ENCODE results near the gene IQCM.

DNA sequence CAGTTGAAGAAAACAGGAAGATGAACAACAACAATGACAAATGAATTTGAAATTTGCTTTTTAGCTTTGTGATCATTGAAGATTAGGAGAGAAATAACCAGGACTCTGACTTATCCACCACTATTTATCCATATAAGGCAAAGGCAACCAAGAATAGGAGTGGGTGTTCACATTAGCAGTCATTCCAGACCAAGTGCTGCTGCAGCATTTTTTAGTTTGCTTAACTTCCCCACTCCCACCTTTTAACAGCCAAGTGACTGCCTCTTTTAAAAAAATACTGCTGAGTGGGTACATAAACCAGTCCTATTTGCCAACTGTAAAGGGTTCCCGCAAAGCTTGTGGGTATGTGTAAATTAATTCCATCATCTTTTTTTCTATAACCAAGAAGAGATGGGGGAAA lies 230.9 kb downstream of the IQCM start:
- TF ChIP-seq RAD21 (conservative IDR thresholded peaks at IDR 0.05 in 1 of 2, IDR thresholded peaks at IDR 0.05 in 1 of 2) (no peak), SREBF2 (IDR thresholded peaks at IDR 0.05) (no peak), NFE2L2 (conservative IDR thresholded peaks at IDR 0.05; ENCODE audit: low read length) (no peak)
- TF ChIP-seq, protein P1, sequence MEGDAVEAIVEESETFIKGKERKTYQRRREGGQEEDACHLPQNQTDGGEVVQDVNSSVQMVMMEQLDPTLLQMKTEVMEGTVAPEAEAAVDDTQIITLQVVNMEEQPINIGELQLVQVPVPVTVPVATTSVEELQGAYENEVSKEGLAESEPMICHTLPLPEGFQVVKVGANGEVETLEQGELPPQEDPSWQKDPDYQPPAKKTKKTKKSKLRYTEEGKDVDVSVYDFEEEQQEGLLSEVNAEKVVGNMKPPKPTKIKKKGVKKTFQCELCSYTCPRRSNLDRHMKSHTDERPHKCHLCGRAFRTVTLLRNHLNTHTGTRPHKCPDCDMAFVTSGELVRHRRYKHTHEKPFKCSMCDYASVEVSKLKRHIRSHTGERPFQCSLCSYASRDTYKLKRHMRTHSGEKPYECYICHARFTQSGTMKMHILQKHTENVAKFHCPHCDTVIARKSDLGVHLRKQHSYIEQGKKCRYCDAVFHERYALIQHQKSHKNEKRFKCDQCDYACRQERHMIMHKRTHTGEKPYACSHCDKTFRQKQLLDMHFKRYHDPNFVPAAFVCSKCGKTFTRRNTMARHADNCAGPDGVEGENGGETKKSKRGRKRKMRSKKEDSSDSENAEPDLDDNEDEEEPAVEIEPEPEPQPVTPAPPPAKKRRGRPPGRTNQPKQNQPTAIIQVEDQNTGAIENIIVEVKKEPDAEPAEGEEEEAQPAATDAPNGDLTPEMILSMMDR (IDR thresholded peaks at IDR 0.05) = no peak
- TF ChIP-seq, protein P2, sequence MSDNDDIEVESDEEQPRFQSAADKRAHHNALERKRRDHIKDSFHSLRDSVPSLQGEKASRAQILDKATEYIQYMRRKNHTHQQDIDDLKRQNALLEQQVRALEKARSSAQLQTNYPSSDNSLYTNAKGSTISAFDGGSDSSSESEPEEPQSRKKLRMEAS (IDR thresholded peaks at IDR 0.05) = no peak
- TF ChIP-seq, protein P3, sequence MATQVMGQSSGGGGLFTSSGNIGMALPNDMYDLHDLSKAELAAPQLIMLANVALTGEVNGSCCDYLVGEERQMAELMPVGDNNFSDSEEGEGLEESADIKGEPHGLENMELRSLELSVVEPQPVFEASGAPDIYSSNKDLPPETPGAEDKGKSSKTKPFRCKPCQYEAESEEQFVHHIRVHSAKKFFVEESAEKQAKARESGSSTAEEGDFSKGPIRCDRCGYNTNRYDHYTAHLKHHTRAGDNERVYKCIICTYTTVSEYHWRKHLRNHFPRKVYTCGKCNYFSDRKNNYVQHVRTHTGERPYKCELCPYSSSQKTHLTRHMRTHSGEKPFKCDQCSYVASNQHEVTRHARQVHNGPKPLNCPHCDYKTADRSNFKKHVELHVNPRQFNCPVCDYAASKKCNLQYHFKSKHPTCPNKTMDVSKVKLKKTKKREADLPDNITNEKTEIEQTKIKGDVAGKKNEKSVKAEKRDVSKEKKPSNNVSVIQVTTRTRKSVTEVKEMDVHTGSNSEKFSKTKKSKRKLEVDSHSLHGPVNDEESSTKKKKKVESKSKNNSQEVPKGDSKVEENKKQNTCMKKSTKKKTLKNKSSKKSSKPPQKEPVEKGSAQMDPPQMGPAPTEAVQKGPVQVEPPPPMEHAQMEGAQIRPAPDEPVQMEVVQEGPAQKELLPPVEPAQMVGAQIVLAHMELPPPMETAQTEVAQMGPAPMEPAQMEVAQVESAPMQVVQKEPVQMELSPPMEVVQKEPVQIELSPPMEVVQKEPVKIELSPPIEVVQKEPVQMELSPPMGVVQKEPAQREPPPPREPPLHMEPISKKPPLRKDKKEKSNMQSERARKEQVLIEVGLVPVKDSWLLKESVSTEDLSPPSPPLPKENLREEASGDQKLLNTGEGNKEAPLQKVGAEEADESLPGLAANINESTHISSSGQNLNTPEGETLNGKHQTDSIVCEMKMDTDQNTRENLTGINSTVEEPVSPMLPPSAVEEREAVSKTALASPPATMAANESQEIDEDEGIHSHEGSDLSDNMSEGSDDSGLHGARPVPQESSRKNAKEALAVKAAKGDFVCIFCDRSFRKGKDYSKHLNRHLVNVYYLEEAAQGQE (IDR thresholded peaks at IDR 0.05) = no peak

All from A549 (cell line).